ENCODE results near the gene GUCY1B1.

DNA sequence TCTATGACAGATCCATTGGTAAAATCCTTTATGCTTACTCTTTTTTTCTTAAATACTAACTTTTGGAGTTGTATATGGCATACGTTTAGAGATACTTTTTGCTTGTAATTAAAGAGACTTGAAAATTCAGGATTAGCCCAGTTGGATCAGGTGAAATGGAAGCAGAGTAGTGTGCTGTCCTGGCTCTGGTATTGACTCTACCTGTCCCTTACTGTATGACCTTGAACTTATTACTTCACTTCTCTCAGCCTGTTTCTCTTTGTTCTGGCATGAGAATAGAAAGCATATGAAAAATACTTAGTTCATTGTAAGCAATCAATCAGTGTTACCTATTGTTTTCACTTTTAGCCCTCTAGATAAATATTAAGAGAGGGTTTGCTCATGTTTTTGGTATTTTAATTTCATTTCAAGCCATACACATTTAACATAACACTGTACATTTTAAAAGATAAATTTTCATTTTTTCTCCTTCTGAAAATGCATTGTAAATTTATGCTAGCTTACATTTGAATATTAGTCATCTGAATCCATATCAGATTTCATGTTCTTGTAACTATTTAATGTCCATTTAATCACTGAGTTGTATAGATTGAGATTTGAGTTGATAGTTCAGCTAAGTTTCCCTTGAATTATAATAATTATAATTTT lies 35.9 kb downstream of the GUCY1B1 start:
- TF ChIP-seq, protein P1, sequence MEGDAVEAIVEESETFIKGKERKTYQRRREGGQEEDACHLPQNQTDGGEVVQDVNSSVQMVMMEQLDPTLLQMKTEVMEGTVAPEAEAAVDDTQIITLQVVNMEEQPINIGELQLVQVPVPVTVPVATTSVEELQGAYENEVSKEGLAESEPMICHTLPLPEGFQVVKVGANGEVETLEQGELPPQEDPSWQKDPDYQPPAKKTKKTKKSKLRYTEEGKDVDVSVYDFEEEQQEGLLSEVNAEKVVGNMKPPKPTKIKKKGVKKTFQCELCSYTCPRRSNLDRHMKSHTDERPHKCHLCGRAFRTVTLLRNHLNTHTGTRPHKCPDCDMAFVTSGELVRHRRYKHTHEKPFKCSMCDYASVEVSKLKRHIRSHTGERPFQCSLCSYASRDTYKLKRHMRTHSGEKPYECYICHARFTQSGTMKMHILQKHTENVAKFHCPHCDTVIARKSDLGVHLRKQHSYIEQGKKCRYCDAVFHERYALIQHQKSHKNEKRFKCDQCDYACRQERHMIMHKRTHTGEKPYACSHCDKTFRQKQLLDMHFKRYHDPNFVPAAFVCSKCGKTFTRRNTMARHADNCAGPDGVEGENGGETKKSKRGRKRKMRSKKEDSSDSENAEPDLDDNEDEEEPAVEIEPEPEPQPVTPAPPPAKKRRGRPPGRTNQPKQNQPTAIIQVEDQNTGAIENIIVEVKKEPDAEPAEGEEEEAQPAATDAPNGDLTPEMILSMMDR (IDR thresholded peaks at IDR 0.05; ENCODE audit: low read depth, low read length, poor library complexity, severe bottlenecking) = no peak
- no peak for TF ChIP-seq EZH2phosphoT487 (IDR thresholded peaks at IDR 0.05; ENCODE audit: borderline replicate concordance, low read length)

Measured in DOHH2 (cell line).